ENCODE data around the gene GRID1. TPM values are rescaled to one million over a fixed set of nuclear protein-coding genes. Genes with fewer than 3 reads are reported as not detected.

Gene GRID1
- polyA plus RNA-seq, 1 donor (not counting 4 experiments of a cell fraction or from before 2014, with no cell fraction given) = 0.01 TPM

GRCh38 chr10:86202226-86202735, 164.3 kb downstream of the GRID1 start:
- no peak for TF ChIP-seq CTCF (optimal IDR thresholded peaks at IDR 0.05 in 1 of 3, IDR thresholded peaks at IDR 0.05 in 1 of 3, conservative IDR thresholded peaks at IDR 0.05 in 1 of 3; ENCODE audit: extremely low read depth in 1 of 3, insufficient read depth in 2 of 3, low read length in 3 of 3)
- TF ChIP-seq EZH2 (IDR thresholded peaks at IDR 0.05; ENCODE audit: low read length) = no peak

GRCh38 chr10:86200867-86201266, 165.7 kb downstream of the GRID1 start:
- dilution Hi-C loops (cut with MboI; ENCODE audit: extremely low pct_ligation_motif_present, low sequenced_read_pairs) = no loop called here

More at GRCh38 chr10:86202226-86202735, 164.3 kb downstream of the GRID1 start:
- H3K79me2 ChIP-seq (ENCODE audit: control insufficient read depth, insufficient read depth, low read length) = no peaks in the 10 kb centered on the region
- H3K27ac ChIP-seq (ENCODE audit: control insufficient read depth, insufficient read depth, low read length) = no peak overlapping the region
- no peak for DNase-seq (ENCODE audit: low read depth, low spot score)
- H3K9ac ChIP-seq (ENCODE audit: control insufficient read depth, extremely low read depth, insufficient read depth, low read length) = no peak overlapping the region
- H3K9me3 ChIP-seq (ENCODE audit: control insufficient read depth, low read depth, low read length) = no peaks in the 10 kb centered on the region
- no peak overlapping the region for H2AFZ ChIP-seq (ENCODE audit: control insufficient read depth, low read length)
- no peak overlapping the region for H3K4me2 ChIP-seq (ENCODE audit: control insufficient read depth, extremely low read depth, insufficient read depth, low read depth, low read length)
- FAIRE-seq = no peak
- dilution Hi-C loops (cut with MboI; ENCODE audit: extremely low pct_ligation_motif_present, low sequenced_read_pairs) = no loop called here
- no peaks in the 10 kb centered on the region for H3K9me1 ChIP-seq (ENCODE audit: control insufficient read depth, extremely low read depth, insufficient read depth, low read length)
- H3K4me1 ChIP-seq (ENCODE audit: control insufficient read depth, extremely low read depth, insufficient read depth, low read length) = no peaks in the 10 kb centered on the region
- no peaks in the 10 kb centered on the region for H3K27me3 ChIP-seq (ENCODE audit: control insufficient read depth, extremely low read depth, insufficient read depth, low read length)
- no peaks in the 10 kb centered on the region for H3K36me3 ChIP-seq (ENCODE audit: control insufficient read depth in 2 of 2, extremely low read depth in 1 of 2, insufficient read depth in 2 of 2, low read length in 2 of 2)
- H3K4me3 ChIP-seq (ENCODE audit: control insufficient read depth in 2 of 3, extremely low read depth in 1 of 3, insufficient read depth in 2 of 3, low read depth in 1 of 3, low read length in 3 of 3) = no peak overlapping the region
- H4K20me1 ChIP-seq (ENCODE audit: control insufficient read depth, extremely low read depth, insufficient read depth, low read length) = no peaks in the 10 kb centered on the region

More at GRCh38 chr10:86200867-86201266, 165.7 kb downstream of the GRID1 start:
- no peaks in the 10 kb centered on the region for H3K36me3 ChIP-seq (ENCODE audit: control insufficient read depth in 2 of 2, extremely low read depth in 1 of 2, insufficient read depth in 2 of 2, low read length in 2 of 2)
- no peak for TF ChIP-seq CTCF (optimal IDR thresholded peaks at IDR 0.05 in 1 of 3, IDR thresholded peaks at IDR 0.05 in 1 of 3, conservative IDR thresholded peaks at IDR 0.05 in 1 of 3; ENCODE audit: extremely low read depth in 1 of 3, insufficient read depth in 2 of 3, low read length in 3 of 3)
- TF ChIP-seq EZH2 (IDR thresholded peaks at IDR 0.05; ENCODE audit: low read length) = no peak
- H3K27me3 ChIP-seq (ENCODE audit: control insufficient read depth, extremely low read depth, insufficient read depth, low read length) = no peaks in the 10 kb centered on the region
- no peak overlapping the region for H3K27ac ChIP-seq (ENCODE audit: control insufficient read depth, insufficient read depth, low read length)
- H3K4me1 ChIP-seq (ENCODE audit: control insufficient read depth, extremely low read depth, insufficient read depth, low read length) = no peaks in the 10 kb centered on the region
- H3K9ac ChIP-seq (ENCODE audit: control insufficient read depth, extremely low read depth, insufficient read depth, low read length) = no peak overlapping the region
- no peak for DNase-seq (ENCODE audit: low read depth, low spot score)
- H3K9me3 ChIP-seq (ENCODE audit: control insufficient read depth, low read depth, low read length) = no peaks in the 10 kb centered on the region
- no peaks in the 10 kb centered on the region for H4K20me1 ChIP-seq (ENCODE audit: control insufficient read depth, extremely low read depth, insufficient read depth, low read length)
- H3K4me3 ChIP-seq (ENCODE audit: control insufficient read depth in 2 of 3, extremely low read depth in 1 of 3, insufficient read depth in 2 of 3, low read depth in 1 of 3, low read length in 3 of 3) = no peak overlapping the region
- FAIRE-seq = no peak
- H3K4me2 ChIP-seq (ENCODE audit: control insufficient read depth, extremely low read depth, insufficient read depth, low read depth, low read length) = no peak overlapping the region
- no peaks in the 10 kb centered on the region for H3K79me2 ChIP-seq (ENCODE audit: control insufficient read depth, insufficient read depth, low read length)
- no peaks in the 10 kb centered on the region for H3K9me1 ChIP-seq (ENCODE audit: control insufficient read depth, extremely low read depth, insufficient read depth, low read length)
- H2AFZ ChIP-seq (ENCODE audit: control insufficient read depth, low read length) = no peak overlapping the region
